GM21619 (cell line): ENCODE data around the gene ETNK2.

Experiments used
- ATAC-seq: cut with Tn5 transposase; IDR thresholded peaks from one replicate; pipeline ENCODE4 v1.9.1; 2021; ENCODE audit not compliant: unreplicated experiment

ETNK2 gene

DNA sequence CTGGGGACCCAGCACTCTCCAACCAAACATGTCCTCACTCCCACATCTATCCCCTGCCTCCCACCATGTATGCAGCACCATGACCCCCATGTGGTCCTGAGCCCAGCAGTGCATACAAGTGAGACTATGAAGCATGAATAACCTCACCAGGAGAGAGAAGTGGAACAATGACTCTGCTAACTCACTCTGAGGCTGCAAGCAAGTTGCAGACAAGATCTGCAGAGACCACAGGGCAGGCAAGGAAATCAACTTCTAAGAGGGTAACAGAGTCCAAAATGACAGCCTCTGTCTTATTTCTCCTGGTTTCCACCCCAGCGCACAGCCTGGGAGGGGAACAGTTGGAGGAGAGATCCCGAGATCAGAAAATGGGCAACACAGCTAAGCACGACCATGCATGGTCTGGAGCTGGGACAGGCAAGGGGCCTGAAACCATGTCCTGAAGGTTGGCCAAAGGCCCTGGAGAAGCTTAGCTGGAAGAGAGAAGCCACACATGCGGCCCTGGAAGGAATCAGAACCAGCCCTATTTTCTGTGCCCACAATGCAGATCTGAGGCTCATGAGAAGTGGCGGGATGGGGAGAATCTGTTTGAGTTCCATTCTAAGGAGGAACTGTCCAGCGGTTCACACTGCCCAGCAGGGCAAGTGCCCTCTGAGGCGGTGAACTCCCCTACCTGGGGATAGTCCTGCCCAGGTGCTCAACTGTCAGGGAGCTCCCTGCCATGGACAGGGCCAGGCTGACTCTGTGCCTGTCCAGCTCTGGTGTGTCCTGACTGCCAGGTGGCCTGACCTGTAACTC is 26.8 kb upstream of the ETNK2 start:
- ATAC-seq = no peak

DNA sequence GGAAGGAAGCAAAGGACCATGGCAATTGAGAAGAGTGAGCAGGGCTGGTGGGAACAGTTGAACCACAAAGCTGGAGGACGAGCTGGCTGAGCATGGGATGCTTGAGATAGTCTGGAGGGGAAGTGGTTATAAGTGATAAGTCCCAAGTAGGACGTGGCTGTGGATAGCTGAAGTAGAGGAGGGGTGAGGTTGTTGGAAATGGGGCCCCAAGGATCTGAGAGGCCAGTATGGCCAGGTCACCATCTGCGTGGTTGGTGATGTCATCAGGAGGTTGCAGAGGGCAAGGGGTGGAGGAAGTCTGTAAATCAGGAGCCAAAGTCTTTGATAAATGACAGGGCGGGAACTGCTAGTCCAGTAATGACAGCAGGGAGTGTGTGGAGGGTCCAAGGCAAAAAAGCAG is 25.3 kb upstream of the ETNK2 start:
- ATAC-seq = no peak

DNA sequence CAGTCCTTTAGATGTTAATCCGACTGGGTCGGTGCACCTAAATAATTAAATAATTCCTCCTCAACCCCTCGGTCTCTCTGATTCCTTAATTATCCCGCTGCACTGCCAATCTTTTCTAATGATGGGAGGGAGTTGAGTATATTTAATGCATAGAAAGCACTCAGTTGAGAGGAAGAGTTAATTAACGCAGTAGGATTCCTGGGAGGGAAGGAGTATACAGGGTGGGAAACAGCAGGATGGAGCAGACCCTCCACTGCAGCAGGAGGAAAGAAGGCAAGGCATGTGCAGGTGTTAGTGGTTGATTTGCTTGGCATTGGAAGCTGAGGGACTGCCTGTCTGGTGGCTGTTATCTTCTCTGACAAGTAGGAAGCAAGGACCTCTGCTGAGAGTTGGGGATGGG is 24.2 kb upstream of the ETNK2 start:
- ATAC-seq = no peak

DNA sequence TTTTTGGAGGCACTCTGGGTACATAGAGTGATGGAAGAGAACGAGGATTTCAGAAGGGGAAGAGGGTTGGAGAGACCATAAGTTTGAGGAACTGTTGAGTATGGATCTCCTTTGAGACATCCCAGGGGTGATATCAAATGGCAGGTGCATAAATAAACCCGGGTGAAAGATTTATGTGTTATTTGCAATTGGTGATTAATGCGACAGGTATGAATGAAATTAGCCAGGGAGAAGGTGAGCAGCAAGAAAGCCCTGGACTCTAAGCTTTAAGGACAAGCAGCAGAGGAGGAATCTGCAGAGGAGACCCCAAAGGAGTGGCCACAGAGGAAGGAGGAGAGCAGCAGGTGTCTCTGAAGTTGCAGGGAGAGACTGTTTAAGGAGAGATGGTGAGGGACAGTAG is 23.1 kb upstream of the ETNK2 start:
- no peak for ATAC-seq

DNA sequence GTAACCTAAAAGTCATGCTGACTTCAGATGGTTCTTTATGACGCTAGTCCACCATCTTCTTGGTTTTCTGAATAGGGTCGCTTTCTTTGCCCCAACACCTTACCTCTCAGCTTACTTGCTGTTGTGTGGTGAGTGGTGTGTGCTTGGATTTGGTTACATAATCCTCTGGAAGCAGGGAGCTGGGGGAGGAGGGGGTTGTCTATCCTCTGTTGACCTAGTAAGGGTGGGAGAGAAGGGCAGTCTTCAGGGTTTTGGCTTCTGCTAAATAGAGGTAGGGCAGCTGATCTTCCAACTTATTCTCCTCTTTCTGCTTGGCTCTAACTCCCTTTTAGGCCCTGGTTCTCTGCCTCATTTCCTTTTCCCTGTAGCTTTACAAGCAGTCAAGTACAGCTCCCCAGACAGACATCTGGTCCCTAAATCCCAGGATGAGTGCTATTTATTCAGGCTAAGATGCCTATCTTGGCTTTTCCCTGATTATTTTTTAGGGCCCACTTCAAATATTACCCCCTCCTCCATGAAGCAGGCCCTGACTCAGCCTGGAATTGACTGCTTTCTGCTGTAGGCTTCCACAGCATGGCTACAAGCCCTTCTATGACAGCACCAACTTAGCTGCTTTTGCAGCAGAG is 20.7 kb upstream of the ETNK2 start:
- no peak for ATAC-seq

DNA sequence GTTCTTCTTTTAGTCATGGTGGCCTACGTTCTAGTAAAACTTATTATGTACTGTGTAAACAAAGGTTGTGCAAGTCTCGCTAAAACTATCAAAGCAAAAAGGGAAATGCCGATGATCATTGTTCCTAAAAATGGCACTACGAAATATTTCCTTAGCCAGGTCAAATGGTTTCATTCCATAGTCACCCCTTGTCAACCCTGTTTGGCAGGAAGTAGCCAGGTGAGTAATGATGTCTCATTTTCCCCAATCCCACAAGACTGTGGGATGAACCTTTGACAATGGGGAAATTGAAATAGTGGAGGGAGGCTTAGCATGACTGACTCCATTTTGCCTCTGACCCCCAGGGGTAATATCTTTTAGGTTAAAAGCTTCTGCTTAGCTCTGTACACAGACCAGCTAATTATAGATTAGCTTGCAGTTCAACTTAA is 19.9 kb upstream of the ETNK2 start:
- no peak for ATAC-seq

DNA sequence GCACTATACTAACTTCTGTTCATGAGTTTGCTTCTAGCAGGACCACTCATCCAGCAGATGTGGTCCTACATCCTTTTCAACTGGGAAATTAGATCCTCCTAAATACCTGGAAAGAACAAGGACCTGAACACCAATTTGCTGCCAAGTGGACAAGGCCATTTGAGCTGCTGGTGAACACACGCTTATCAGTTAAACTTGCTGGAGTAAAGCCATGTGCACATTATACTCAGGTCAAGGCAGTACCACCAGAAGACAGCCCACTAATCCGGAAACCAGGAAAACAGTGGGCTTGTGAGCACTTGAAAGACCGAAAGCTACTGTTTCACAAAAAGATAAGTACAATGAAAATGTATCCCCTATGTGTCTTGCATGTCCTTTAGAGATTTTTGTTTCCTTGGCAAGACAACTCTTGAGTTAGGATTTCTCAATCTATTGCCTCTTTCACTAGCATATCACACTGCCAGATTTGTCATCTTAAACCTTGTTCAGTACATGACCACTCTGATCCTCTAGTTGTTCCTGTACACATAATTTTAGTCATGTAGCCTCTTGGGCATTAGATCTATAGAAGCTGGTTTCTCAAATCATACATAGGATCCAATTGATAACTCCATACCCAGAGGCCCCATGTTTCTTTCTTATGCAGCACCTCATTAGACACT is 18.8 kb upstream of the ETNK2 start:
- ATAC-seq = no peak

DNA sequence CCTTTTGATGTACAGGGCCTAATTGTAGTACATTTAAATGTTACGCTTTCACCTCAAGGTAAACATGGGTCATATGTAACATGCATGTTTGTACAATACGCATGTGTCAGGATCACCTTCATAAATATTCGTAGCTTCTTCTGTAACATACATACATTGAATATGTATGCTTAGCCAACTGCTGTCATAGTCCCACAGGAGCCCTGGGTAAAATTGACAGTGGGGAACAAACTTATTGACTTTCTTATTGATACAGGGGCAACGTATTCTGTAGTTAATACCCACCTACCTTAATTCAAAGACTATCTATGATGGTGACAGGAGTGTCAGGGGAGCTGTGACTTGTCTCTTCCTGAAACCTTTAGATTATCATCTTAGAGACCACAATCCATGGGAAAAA is 18.0 kb upstream of the ETNK2 start:
- no peak for ATAC-seq

DNA sequence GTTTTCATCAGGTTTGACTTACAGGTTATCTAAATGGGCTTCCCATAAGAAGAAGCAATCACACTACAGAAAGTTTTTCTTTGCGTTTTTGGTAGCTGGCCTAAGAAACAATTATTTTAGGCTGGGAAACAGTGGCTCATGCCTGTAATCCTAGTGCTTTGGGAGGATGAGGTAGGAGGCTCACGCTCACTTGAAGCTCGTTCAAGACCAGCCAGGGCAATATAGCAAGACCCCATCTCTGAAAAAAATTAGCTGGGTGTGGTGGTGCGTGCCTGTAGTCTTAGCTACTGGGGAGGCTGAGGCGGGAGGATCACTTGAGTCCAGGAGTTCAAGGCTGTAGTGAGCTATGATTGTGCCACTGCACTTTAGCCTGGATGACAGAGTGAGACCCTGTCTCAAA is 15.9 kb upstream of the ETNK2 start:
- ATAC-seq = no peak

DNA sequence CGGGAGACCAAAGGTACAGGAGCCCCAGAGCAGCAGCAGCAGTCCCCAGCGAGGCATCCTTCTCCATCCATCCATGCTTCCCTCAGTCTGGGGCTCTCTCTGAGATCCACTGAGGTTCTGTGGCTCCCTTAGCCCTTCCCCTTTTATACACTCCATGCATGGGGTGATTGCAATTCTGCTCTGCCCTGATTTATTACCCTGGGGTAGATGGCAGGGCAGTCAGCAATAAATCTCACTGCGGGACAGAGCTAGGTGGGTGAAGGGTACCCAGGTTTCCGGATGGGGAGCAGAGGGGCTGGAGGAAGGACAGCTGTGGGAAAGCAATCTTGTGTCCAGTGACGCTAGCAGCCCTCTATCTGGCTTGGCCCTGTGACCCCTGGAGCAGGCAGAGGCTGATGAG is 14.4 kb upstream of the ETNK2 start, which contains the start of gene REN:
TSS of gene REN (minus strand) at position 119 of the 400 bp plus-strand sequence. CDS start at position 75, 44 bp downstream.
- no peak for ATAC-seq

DNA sequence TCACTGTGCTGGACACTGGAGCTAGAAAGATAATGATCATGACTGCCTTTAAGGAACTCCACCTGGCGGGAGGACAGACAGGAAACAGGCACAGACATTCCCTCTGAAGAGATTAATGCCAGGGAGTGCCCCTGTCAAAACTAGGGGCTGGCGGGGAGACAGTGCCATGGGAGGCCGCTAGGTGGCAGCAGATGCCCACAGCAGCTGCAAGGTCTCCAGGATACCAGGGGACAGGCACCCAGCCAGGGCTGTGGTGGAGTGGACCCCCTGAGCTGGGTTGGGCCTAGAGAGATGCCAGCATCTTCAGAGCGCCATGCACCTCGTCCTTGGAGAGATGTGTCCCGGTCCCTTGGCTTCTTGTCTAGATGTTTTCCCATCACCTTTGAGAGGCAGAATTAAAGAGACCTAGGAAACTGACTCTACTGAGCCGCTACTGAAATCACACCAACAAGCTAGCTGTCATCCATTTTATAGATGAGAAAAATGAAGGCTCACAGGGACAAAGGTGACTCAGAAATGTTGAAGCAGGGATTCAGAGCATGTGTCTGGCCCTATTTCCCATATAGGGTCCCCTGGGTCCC is 10.7 kb upstream of the ETNK2 start:
- ATAC-seq = no peak

DNA sequence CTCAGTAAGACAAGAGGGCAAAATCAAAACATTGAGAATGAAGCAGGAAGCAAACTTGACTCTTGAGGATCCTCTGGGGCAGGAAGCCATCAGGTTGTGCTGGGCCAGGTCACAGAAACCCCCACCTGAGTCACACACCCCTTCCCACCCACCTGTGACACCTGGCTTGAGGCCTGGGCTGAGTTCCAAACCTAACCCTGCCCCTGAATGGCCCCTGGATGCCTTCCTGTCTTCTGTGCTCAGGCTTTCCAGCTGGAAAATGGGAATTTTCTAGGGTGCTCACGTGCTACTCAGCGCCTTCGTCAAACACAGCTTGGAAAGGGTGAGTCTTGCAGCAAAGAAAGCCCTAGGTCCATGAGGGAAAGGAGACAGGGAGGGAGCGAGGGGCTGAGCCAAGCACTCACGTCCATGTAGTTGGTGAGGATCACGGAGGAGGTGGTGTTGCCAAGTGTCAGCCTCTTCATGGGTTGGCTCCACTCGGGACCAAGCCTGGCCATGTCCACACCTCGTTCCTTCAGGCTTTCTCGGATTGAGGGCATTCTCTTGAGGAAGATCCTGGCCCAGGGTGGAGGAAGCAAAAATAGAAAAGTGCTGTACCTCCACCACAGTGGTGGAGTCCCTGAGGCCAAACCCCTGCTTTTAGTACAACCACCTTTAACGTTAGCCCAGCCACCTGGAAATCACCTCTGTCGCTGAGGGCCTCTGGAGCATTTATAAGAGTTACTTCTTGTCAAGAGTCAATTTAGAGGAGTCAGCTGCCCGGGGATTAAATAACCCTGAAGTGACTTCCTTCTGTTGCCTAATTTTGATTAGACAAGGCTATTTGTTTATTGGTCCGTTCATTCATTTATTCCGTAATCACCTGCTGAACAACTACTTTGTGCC is 10.0 kb upstream of the ETNK2 start:
- no peak for ATAC-seq

DNA sequence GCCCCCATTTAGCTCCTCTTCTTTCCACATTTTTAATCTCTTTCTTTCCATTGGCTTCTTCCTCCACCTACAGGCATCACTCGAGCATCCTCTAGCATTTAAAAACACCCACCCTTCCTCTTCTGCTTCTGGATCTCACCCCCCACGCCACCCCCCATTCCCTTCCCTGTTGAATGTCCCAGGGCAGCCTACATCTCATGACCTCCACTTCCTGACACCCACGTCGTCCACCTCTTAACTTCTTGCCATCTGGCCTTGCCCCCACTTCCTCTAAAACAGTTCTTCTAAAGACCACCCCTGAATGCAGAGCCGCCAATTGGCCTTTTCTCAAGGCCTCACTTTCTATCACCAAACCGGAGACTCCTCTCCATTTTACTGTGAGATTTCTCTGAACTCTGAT is 6.1 kb upstream of the ETNK2 start:
- no peak for ATAC-seq

DNA sequence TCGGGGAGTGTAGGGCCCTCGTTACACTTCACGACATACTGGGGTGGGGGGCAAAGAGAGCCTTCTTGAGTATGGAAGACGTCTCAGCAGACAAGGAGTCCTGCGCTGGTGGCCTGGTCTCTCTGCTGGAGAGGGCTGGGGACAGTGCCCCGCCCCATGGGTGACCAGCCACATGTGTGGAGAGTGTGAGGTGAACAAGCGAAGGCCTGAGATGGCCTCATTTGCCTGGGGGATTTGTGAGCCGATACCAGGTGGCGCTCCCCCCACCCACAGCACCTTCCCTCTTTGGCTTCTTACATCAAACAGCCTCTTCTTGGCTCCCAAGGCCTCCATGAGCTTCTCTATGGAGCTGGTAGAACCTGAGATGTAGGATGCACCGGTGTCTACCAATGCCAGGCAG is 4.0 kb upstream of the ETNK2 start:
- ATAC-seq = no peak

DNA sequence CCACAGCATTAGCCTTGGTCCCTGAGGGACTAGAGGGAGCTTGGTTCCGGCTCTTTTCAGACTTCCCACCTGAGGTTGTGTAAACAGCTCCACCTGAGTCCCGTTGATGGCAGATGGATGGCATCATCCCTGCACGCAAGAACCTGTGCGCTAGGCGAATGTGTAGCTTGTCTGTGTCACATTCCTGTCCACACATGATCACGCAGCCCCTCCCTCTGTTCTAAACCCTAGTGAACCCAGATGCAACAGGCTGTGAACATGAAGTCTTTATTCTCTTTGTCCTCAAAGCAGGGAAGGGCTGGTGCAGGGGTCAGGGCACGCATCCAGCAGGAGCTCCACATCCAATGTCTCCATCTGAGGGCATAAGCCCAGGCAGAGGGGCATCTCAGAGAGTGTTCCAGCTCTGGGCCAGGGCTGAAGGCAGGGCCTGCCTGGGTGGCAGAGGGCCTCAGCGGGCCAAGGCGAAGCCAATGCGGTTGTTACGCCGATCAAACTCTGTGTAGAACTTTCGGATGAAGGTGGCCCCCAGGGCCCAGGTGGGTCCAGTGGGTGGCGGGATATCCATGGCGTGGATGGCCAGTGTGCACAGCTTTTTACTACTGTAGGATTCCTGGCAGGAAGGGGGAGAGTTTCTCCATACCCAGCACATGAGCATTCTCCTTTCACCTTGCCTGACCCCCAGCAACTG is 2.9 kb upstream of the ETNK2 start:
- ATAC-seq = no peak

DNA sequence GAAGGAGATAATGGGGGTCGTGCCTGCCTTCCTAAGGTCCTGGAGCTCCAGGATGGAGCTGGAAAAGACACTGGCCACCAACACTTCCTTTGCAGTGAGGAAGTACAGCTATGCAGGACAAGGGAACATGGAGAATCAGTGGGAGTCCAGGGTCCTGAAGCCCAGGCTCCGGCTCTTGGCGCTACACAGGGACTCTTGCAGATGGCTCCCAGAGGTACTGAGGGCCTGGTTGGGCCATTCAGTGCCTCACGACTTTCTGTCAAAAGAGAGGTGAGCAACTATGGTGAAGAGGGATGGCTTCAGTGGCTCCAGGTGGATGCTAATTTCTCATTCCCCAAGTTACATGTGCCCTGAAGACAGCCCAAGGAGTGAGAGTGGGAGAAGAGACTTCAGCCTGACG is 1.8 kb upstream of the ETNK2 start:
- ATAC-seq = no peak

DNA sequence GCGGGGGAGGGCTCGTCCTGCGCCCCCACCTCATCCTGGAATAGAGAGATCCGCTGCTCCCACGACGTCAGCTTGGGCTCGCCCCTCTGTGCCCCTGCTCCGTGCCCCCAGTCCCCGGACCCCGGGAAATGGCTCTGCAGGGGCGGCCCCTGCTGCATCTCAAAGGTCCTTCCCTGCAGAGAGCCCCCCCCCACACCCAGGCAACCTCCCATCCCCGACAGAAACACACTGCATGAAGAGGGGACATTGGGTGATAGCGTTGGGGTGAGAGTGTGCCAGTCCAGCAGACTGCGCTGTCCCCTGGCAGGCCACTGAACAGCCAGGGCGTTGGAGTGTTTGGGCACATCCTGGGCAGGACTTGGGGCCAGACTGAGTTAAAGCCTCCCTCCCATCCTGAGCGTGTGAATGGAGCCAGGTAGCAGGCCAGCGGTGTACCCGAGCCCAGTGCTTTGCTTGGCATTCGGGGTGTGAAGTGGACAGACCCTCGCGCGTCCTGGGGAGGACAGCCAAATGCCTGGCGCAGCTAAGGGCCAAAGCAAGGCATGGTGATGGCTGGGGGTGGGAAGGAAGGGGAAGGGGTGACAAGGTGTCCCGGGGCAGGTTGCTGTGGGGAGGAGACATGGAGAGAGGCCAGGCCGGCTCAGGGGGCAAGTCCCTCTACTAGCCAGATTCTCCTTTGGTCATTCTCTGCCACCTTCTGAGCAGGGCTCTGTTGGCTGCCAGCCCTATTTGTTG is 633 bp upstream of the ETNK2 start:
- no peak for ATAC-seq

DNA sequence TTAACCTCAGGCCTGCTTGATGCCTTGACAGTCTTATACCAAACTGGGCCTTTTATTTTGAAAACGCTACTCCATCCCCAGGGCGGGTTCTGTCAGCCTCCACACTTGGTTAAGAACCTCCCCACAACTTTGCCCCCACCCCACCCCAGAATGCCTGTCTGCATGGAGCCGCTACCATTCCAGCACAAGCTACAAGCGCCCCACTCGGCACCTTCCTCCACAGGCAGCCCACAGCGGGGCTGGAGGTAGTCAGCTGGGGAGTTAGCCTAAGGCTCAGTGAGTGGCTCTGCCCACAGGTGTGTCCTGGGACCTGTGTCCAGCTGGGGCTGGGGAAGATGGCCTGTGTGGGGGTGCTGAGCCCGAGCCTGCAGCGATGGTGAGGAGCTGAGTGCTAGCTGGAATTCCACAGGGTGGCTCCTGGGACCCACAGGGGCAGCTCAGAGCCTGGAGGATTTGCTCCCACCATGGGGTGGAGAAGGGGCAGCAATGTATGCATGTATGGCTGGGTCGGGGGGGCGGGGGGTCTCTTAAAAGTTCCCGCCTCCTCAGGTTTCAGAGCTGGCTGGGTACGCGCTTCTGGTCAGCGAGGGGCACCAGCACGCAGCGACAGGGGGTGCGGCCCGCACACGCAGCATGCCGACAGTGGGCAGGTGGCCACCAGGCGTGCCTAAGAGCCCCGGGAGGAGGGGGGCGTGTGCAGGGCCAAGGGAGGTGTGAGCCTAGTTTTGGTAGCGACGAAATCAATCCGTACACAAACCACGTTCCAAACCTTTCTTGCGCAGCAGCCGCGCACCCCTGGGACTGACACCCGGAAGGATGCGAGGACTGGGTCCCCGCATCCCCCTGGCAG is 917 bp downstream of the ETNK2 start:
- ATAC-seq = no peak
